CD4-positive, alpha-beta T cell treated with Interleukin-6 at 100 ng/mL for 8 hours (primary cell): ENCODE results near the gene OR5K1.

Experiments
- DNase-seq: peaks from one replicate; pipeline ENCODE4 v3.0.0-alpha.2; 2020; ENCODE audit warnings: mixed read lengths, low spot score

OR5K1 gene

GRCh38 chr3:98462901-98463300 is at the start of gene OR5K1:
Gene OR5K1, plus strand, starts transcription at chr3:98463201. Its CDS starts 6,376 bp downstream, at chr3:98469577.
- DNase-seq = no peak

GRCh38 chr3:98432575-98432974 is 30.4 kb upstream of the OR5K1 start:
- no peak for DNase-seq

- no peak for DNase-seq
Measured at GRCh38 chr3:98433764-98434163, 29.2 kb upstream of the OR5K1 start.

- no peak for DNase-seq
Measured at GRCh38 chr3:98434412-98434811, 28.6 kb upstream of the OR5K1 start.

- DNase-seq = no peak
Measured at GRCh38 chr3:98440283-98440682, 22.7 kb upstream of the OR5K1 start.

GRCh38 chr3:98445949-98446406 is 17.0 kb upstream of the OR5K1 start:
- DNase-seq = no peak

GRCh38 chr3:98449606-98450193 is 13.3 kb upstream of the OR5K1 start:
- DNase-seq = no peak

- DNase-seq = no peak
Measured at GRCh38 chr3:98450372-98450771, 12.6 kb upstream of the OR5K1 start.

GRCh38 chr3:98453827-98454226 is 9.2 kb upstream of the OR5K1 start:
- DNase-seq = no peak

GRCh38 chr3:98454929-98455328 is 8.1 kb upstream of the OR5K1 start:
- DNase-seq = no peak

GRCh38 chr3:98457543-98457942 is 5.5 kb upstream of the OR5K1 start:
- DNase-seq = no peak

- no peak for DNase-seq
Measured at GRCh38 chr3:98460220-98460619, 2.8 kb upstream of the OR5K1 start.

GRCh38 chr3:98482717-98483482 is 19.9 kb downstream of the OR5K1 start:
- DNase-seq = no peak

- DNase-seq = no peak
Measured at GRCh38 chr3:98483626-98484025, 20.6 kb downstream of the OR5K1 start.

GRCh38 chr3:98497381-98497780 is 34.4 kb downstream of the OR5K1 start, which contains the start of gene OR5K2:
Gene OR5K2, plus strand, starts transcription at chr3:98497681. Its CDS starts 0 bp downstream, at chr3:98497681.
- DNase-seq = no peak

- DNase-seq = no peak
Measured at GRCh38 chr3:98500019-98500418, 37.0 kb downstream of the OR5K1 start.

- DNase-seq = no peak
Measured at GRCh38 chr3:98501270-98501669, 38.3 kb downstream of the OR5K1 start.

GRCh38 chr3:98501863-98502576 is 39.0 kb downstream of the OR5K1 start:
- no peak for DNase-seq

- DNase-seq = no peak
Measured at GRCh38 chr3:98504539-98504938, 41.5 kb downstream of the OR5K1 start.

- no peak for DNase-seq
Measured at GRCh38 chr3:98508582-98508981, 45.6 kb downstream of the OR5K1 start.

- no peak for DNase-seq
Measured at GRCh38 chr3:98512576-98512975, 49.6 kb downstream of the OR5K1 start.

- no peak for DNase-seq
Measured at GRCh38 chr3:98513091-98513511, 50.1 kb downstream of the OR5K1 start.

GRCh38 chr3:98513736-98514135 is 50.7 kb downstream of the OR5K1 start:
- no peak for DNase-seq
